ENCODE results near the gene TSPAN2.

Gene TSPAN2

DNA sequence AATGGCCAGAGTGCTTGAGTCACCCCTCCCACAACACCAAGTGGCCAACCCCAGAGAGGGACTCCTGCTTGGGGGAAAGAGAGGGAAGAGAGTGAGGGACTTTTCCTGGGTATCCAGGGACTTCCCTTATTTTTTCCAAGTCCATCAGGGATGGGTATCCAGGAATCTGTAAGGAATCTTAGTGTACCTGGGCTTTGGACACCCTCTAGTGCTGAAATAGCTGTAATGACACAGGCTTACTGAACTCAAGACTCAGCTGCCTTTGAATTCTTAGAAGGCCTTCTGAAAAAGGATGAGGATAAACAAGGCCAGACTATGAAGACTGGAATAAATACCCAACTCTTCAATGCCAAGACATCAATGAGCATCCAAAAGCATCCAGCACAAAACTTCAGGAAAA, 47.6 kb downstream of the TSPAN2 start:
- TF ChIP-seq, protein P1, sequence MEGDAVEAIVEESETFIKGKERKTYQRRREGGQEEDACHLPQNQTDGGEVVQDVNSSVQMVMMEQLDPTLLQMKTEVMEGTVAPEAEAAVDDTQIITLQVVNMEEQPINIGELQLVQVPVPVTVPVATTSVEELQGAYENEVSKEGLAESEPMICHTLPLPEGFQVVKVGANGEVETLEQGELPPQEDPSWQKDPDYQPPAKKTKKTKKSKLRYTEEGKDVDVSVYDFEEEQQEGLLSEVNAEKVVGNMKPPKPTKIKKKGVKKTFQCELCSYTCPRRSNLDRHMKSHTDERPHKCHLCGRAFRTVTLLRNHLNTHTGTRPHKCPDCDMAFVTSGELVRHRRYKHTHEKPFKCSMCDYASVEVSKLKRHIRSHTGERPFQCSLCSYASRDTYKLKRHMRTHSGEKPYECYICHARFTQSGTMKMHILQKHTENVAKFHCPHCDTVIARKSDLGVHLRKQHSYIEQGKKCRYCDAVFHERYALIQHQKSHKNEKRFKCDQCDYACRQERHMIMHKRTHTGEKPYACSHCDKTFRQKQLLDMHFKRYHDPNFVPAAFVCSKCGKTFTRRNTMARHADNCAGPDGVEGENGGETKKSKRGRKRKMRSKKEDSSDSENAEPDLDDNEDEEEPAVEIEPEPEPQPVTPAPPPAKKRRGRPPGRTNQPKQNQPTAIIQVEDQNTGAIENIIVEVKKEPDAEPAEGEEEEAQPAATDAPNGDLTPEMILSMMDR (IDR thresholded peaks at IDR 0.05; ENCODE audit: borderline replicate concordance, control extremely low read depth, extremely low read depth, insufficient read depth, missing control alignments): no peak
- DNase-seq (ENCODE audit: low spot score): no peak
- in situ Hi-C loops (cut with MboI; ENCODE audit: low sequenced_read_pairs, unreplicated experiment): no loop called here

DNA sequence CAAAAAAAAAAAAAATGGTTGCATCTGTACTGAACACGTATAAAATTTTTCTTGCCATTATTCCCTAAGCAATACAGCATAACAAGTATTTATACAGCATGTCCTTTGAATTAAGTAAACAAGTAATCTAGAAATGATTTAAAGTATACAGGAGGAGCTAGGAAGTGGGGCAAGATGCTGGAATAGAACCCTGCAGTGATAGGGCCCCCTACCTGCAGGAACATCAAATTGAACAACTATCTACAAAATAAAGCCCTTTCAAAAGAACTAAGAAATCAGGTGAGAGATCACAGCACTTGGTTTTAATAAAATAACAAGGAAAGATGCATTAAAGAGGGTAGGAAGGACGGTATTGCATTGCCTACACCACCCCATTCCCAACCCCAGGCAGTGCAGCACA, 48.8 kb downstream of the TSPAN2 start:
- TF ChIP-seq, protein P1 (IDR thresholded peaks at IDR 0.05; ENCODE audit: borderline replicate concordance, control extremely low read depth, extremely low read depth, insufficient read depth, missing control alignments): no peak
- no peak for DNase-seq (ENCODE audit: low spot score)
- in situ Hi-C loops (cut with MboI; ENCODE audit: low sequenced_read_pairs, unreplicated experiment): no loop called here

DNA sequence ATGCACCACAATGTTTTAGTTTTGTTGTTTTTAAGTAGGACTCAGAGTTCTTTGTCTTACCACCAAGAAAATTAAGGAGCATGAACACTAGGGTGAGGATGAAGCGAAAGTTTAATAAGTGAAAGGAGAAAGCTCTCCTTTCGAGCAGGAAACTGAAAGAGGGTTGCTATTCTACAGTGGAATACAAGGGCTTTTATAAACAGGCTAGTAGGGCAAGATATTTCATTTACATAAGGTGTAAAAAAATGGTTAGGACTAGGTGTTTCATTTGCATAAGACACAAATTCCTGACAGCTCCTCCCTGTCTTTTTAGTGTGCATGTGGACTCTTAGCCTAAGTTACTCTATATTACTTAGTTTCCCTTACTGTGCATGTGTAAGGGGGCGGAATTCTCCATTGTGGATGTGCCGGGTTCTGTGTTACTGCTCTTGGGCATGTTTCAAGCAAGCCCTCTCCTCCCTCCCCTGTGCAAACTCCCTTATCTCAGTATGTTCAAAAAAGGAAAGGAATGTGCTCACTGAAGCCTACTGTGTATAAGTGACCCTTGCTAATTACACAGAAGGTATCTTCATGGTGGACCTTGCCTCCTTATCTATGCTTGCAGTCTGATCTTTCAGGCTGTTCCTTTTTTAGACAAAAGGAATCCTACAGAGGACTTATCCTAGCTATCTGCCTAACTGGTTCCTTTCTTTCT, 52.3 kb downstream of the TSPAN2 start:
- no peak for DNase-seq (ENCODE audit: low spot score)
- in situ Hi-C loops (cut with MboI; ENCODE audit: low sequenced_read_pairs, unreplicated experiment): no loop called here
- TF ChIP-seq, protein P1 (IDR thresholded peaks at IDR 0.05; ENCODE audit: borderline replicate concordance, control extremely low read depth, extremely low read depth, insufficient read depth, missing control alignments): no peak

DNA sequence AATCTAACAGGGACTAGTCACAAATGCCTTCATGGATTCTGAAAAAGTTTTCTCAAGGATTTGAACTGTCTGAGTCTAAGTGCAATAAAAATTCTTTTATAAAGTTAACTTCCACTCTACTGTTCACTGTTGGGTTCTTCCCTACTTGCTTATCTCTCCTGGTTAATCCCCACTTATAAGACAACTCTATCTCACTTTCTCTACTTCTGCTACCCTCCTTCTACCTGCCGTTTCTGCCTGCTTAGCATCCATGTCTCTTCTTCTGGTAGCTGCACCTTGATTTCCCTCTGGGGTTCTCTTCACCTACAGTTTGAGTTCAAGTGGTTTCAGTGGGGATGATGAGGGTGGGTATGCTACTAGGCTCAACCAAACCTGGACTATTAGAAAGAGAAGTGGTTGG, 53.7 kb downstream of the TSPAN2 start:
- TF ChIP-seq, protein P1 (IDR thresholded peaks at IDR 0.05; ENCODE audit: borderline replicate concordance, control extremely low read depth, extremely low read depth, insufficient read depth, missing control alignments): no peak
- in situ Hi-C loops (cut with MboI; ENCODE audit: low sequenced_read_pairs, unreplicated experiment): no loop called here
- DNase-seq (ENCODE audit: low spot score): no peak

DNA sequence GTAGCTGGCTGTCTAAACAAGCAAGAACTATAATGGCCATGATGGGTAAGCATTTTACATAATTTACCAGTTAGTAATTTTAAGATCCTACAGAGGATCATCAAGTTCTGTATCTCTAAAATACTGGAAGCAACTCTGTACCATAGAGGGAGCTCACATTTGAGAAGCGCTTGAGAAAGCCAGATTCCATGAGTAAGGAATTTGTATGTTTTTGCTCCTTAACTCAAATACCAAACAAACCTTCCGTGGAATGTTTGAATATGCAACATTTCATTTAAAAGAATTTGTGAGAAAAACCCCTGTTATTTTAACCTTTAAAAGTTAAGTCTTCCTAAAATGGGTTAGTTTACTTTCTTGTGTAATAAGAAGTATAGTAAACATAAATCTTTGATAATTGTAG, 57.7 kb downstream of the TSPAN2 start:
- TF ChIP-seq, protein P1 (IDR thresholded peaks at IDR 0.05; ENCODE audit: borderline replicate concordance, control extremely low read depth, extremely low read depth, insufficient read depth, missing control alignments): no peak
- in situ Hi-C loops (cut with MboI; ENCODE audit: low sequenced_read_pairs, unreplicated experiment): no loop called here
- DNase-seq (ENCODE audit: low spot score): no peak

DNA sequence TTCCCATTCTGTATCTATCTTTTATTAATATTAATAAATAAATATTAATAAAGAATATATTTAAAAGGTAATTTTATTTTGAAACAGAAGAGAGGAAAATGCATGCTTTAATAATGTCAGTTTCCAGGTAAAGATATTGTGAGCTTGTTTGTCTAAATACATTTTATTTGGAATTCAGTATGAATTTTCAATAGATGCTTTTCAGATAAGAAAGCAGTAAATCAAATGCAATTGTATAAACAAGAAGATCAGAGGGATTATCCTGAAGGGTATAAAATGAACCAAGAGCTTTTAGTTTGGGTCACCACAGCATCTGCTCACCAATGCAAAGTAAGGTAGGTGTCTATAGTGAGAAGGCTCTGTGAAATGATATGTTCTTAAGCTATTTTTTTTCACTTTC, 59.8 kb downstream of the TSPAN2 start, which contains the start of gene TSHB:
Gene TSHB (plus strand): TSS at position 301 of the 400 bp plus-strand sequence. CDS start 3,537 bp downstream, outside the sequence.
- in situ Hi-C loops (cut with MboI; ENCODE audit: low sequenced_read_pairs, unreplicated experiment): no loop called here
- TF ChIP-seq, protein P1 (IDR thresholded peaks at IDR 0.05; ENCODE audit: borderline replicate concordance, control extremely low read depth, extremely low read depth, insufficient read depth, missing control alignments): no peak
- DNase-seq (ENCODE audit: low spot score): no peak

All from GM13976 (cell line).